HCT116 (cell line): ENCODE measurements around the gene MISP3. TPM values are rescaled to one million over a fixed set of nuclear protein-coding genes. Genes with fewer than 3 reads are reported as not detected.

Experiments
- ATAC-seq: fragments of 200-7000 bp; cut with Tn5 transposase; 2 replicates; pipeline ENCODE4 v1.9.1; 2020; ENCODE audit warnings: mild to moderate bottlenecking, moderate library complexity
- Bru-seq: library from RNA; stranded (reverse); fragments of 400-500 nt; gene quantifications from one replicate; lab custom pipeline; 2021; lab: Mats Ljungman, UMichigan
- BruChase-seq, 2 experiments: library from RNA; stranded (reverse); fragments of 400-500 nt; gene quantifications; one replicate each; lab custom pipeline; 2021; lab: Mats Ljungman, UMichigan
- BruUV-seq: library from RNA; stranded (reverse); fragments of 400-500 nt; replicated peaks from 2 replicates; lab custom pipeline; 2021; lab: Mats Ljungman, UMichigan
- CTCF ChIA-PET: fragments of 300-600 bp; sonication (Branson Sonifier 250); formaldehyde crosslinking; loops from one replicate; lab custom pipeline; 2021; ENCODE audit warnings: antibody characterized with exemption; lab: Charles Lee
- POLR2A ChIA-PET: fragments of 300-600, 350-600 bp; sonication (Branson Sonifier 250); formaldehyde crosslinking; loops from one replicate; lab custom pipeline; 2021; ENCODE audit warnings: antibody characterized with exemption; lab: Charles Lee
- RAD21 ChIA-PET, 2 experiments: fragments of 300-600 bp; sonication (Branson Sonifier 250); formaldehyde crosslinking; loops; one replicate each; lab custom pipeline; 2023; ENCODE audit warnings: low total read pairs in 2 of 2; ENCODE audit not compliant: uncharacterized antibody in 2 of 2, unreplicated experiment in 2 of 2, low non-redundant PET in 1 of 2; lab: Charles Lee
- DNase-seq: peaks from one replicate; pipeline ENCODE4 v3.0.0-alpha.2; 2010; ENCODE audit warnings: low read depth, low spot score
- H2AFZ ChIP-seq: fragments of 200-600 bp; shearing (Covaris generic), sonication (generic); 2 replicates; pipeline ENCODE4 v1.6.1; 2017; ENCODE audit warnings: low read depth, mixed run types, mixed read lengths, antibody characterized with exemption, low read length; ENCODE audit not compliant: poor library complexity, severe bottlenecking
- H3K27ac ChIP-seq: 2 replicates; pipeline ENCODE4 v1.5.1; 2012; ENCODE audit warnings: low read depth, low read length
- H3K27me3 ChIP-seq: fragments of 200-600 bp; sonication (generic); 2 replicates; pipeline ENCODE4 v1.6.1; 2016; ENCODE audit warnings: mixed run types, low read length, mixed read lengths; ENCODE audit not compliant: insufficient read depth
- H3K36me3 ChIP-seq, 2 experiments: fragments of 200-500 bp in 1 of 2; fragments of 200-600 bp in 1 of 2; sonication (Bioruptor generic) in 1 of 2; sonication (generic) in 1 of 2; 2 replicates each; pipeline versions ENCODE4 v1.5.1 to v1.6.1; 2014 to 2016; ENCODE audit warnings: low read length in 2 of 2, inconsistent platforms in 1 of 2, mixed read lengths in 1 of 2, mixed run types in 1 of 2; ENCODE audit not compliant: insufficient read depth in 2 of 2, control insufficient read depth in 1 of 2
- H3K4me1 ChIP-seq, 2 experiments: fragments of 200-600 bp in 1 of 2; sonication (generic) in 1 of 2; 2 replicates each; pipeline versions ENCODE4 v1.5.1 to v1.6.1; 2012 to 2017; ENCODE audit warnings: low read length in 2 of 2, inconsistent platforms in 1 of 2, mild to moderate bottlenecking in 1 of 2, mixed read lengths in 1 of 2, mixed run types in 1 of 2, moderate library complexity in 1 of 2; ENCODE audit not compliant: insufficient read depth in 2 of 2, control insufficient read depth in 1 of 2
- H3K4me2 ChIP-seq: fragments of 200-600 bp; sonication (generic); 2 replicates; pipeline ENCODE4 v1.6.1; 2017; ENCODE audit warnings: mixed run types, low read length, mixed read lengths
- H3K4me3 ChIP-seq, 2 experiments: fragments of 200-600 bp in 1 of 2; sonication (generic) in 1 of 2; replicated peaks in 1 of 2; 2 replicates each; pipeline ENCODE4 v1.5.1; 2011 to 2016; ENCODE audit warnings: low read length in 2 of 2, control low read depth in 1 of 2, low read depth in 1 of 2, mild to moderate bottlenecking in 1 of 2, mixed read lengths in 1 of 2, mixed run types in 1 of 2
- H3K79me2 ChIP-seq: fragments of 200-600 bp; sonication (generic); 2 replicates; pipeline ENCODE4 v1.6.1; 2017; ENCODE audit warnings: mild to moderate bottlenecking, mixed run types, low read length, moderate library complexity, mixed read lengths; ENCODE audit not compliant: insufficient read depth
- H3K9ac ChIP-seq: fragments of 200-600 bp; sonication (generic); 2 replicates; pipeline ENCODE4 v1.6.1; 2016; ENCODE audit warnings: low read length, mixed read lengths
- H3K9me2 ChIP-seq: fragments of 200-600 bp; sonication (generic), shearing (Covaris generic); 2 replicates; pipeline ENCODE4 v1.6.1; 2017; ENCODE audit warnings: mixed run types, mild to moderate bottlenecking, moderate library complexity; ENCODE audit not compliant: insufficient read depth
- H3K9me3 ChIP-seq, 2 experiments: fragments of 200-500 bp in 1 of 2; fragments of 200-600 bp in 1 of 2; sonication (Bioruptor generic) in 1 of 2; sonication (generic) in 1 of 2; 2 replicates each; pipeline ENCODE4 v1.6.1; 2014 to 2017; ENCODE audit warnings: low read length in 2 of 2, mixed read lengths in 2 of 2, inconsistent platforms in 1 of 2, low read depth in 1 of 2, mild to moderate bottlenecking in 1 of 2, mixed run types in 1 of 2, moderate library complexity in 1 of 2; ENCODE audit not compliant: control insufficient read depth in 1 of 2, insufficient read depth in 1 of 2
- H4K20me1 ChIP-seq: fragments of 200-600 bp; sonication (generic), shearing (Covaris generic); 2 replicates; pipeline ENCODE4 v1.6.1; 2017; ENCODE audit warnings: mixed run types, mild to moderate bottlenecking, moderate library complexity; ENCODE audit not compliant: insufficient read depth
- CEBPB ChIP-seq: IDR thresholded peaks from 2 replicates; pipeline ENCODE4 v1.6.1; 2012; ENCODE audit warnings: low read depth
- CTCF ChIP-seq, 3 experiments: fragments of 200-600 bp in 1 of 3; sonication (generic) in 1 of 3; IDR thresholded peaks in 2 of 3; conservative IDR thresholded peaks in 1 of 3; 2 replicates each; pipeline ENCODE4 v1.5.1; 2012 to 2017; ENCODE audit warnings: low read depth in 2 of 3, low read length in 2 of 3, antibody characterized with exemption in 1 of 3, borderline replicate concordance in 1 of 3, control low read depth in 1 of 3, mild to moderate bottlenecking in 1 of 3, mixed read lengths in 1 of 3, mixed run types in 1 of 3, moderate library complexity in 1 of 3; ENCODE audit not compliant: insufficient read depth in 1 of 3
- EGR1 ChIP-seq: IDR thresholded peaks from 2 replicates; pipeline ENCODE4 v1.6.1; 2012; ENCODE audit warnings: low read depth
- MAX ChIP-seq: IDR thresholded peaks from 2 replicates; pipeline ENCODE4 v1.6.1; 2012
- POLR2AphosphoS5 ChIP-seq: IDR thresholded peaks from 2 replicates; pipeline ENCODE4 v1.6.1; 2011; ENCODE audit warnings: mild to moderate bottlenecking, low read depth, low read length, moderate library complexity
- SIN3A ChIP-seq: IDR thresholded peaks from 2 replicates; pipeline ENCODE4 v1.6.1; 2012; ENCODE audit warnings: low read depth
- SP1 ChIP-seq: IDR thresholded peaks from 2 replicates; pipeline ENCODE4 v1.6.1; 2012; ENCODE audit warnings: low read depth
- YY1 ChIP-seq: IDR thresholded peaks from 2 replicates; pipeline ENCODE4 v1.6.1; 2011; ENCODE audit warnings: low read length, low read depth, moderate library complexity, mild to moderate bottlenecking; ENCODE audit not compliant: insufficient replicate concordance; ENCODE audit errors: extremely low read depth
- ZFX ChIP-seq: fragments of 450-650 bp; IDR thresholded peaks from 2 replicates; pipeline ENCODE4 v1.6.1; 2017
- ZNF274 ChIP-seq: fragments of 200-500 bp; sonication (Bioruptor generic); IDR thresholded peaks from 2 replicates; pipeline ENCODE4 v1.6.1; 2014; ENCODE audit warnings: mild to moderate bottlenecking, low read depth, low read length, inconsistent platforms
- intact Hi-C: fragments of 100-400 bp; cut with micrococcal nuclease; formaldehyde crosslinking; loops from 2 replicates; pipeline ENCODE4 v1.10.0; 2022
- long read RNA-seq: library from polyadenylated mRNA; unstranded; transcript quantifications from one replicate; pipeline ENCODE4 v2.0.0, GENCODE V29; 2021; ENCODE audit not compliant: unreplicated experiment
- polyA plus RNA-seq: library from polyadenylated mRNA; unstranded; fragments of >200 nt; gene quantifications from 2 replicates; pipeline ENCODE4 v1.2.1, GENCODE V29; 2012; ENCODE audit warnings: missing spikeins
- total RNA-seq: library from RNA; stranded (reverse); gene quantifications from one replicate; pipeline ENCODE4 v1.2.1, GENCODE V29; 2021; ENCODE audit not compliant: unreplicated experiment

Gene MISP3
- 5.2 TPM for total RNA-seq
- 3.8 and 5.6 TPM in 2 replicates for polyA plus RNA-seq
- Bru-seq, nascent RNA, result percentile 38 among the genes with signal in this experiment
- BruChase-seq, experiment 1, labeled RNA remaining after a 6-hour chase, result percentile 41 among the genes with signal in this experiment
- BruChase-seq, experiment 2, labeled RNA remaining after a 2-hour chase, result percentile 44 among the genes with signal in this experiment
- long read RNA-seq, transcript MISP3-202 (3 exons, 1,535 nt), result major isoform, 9 of 20 reads
- long read RNA-seq, transcript MISP3-204 (1 exons, 2,187 nt), result minor isoform, 6 of 20 reads
- long read RNA-seq, partial matches to known transcripts, result 5 of 20 reads
- long read RNA-seq, other reads (novel, unspliced or antisense), result 0 of 20 reads

GRCh38 chr19:14072535-14073260, at the start of gene MISP3:
Gene MISP3 (plus strand): TSS chr19:14072786. CDS start chr19:14073310, 524 bp downstream.
- Histone ChIP-seq H3K79me2 (no peaks in the 10 kb centered on the region), H3K9me2 (no peaks in the 10 kb centered on the region), H3K4me2 (peak within 1 kb of the TSS; percentile 99), H3K9me3 (no peaks in the 10 kb centered on the region; a peak in 1 of 4 replicates), H2AFZ (peak within 1 kb of the TSS; percentile 97), H3K27me3 (no peaks in the 10 kb centered on the region), H3K4me1 (peaks cover 17 to 41% of the 10 kb centered on the region in 2 experiments), H3K27ac (peak within 1 kb of the TSS; percentile 80), H3K9ac (peak within 1 kb of the TSS; percentile 63), H3K36me3 (no peaks in the 10 kb centered on the region), H3K4me3 (peak within 1 kb of the TSS; percentile 66 to 72), H4K20me1 (no peaks in the 10 kb centered on the region)
- RAD21 ChIA-PET, result interaction anchor here in 1 of 2 experiments (0.6 kb wide), 1 partner anchor 300 kb away, joined by 3 read pairs; no protein-coding TSS in a partner anchor
- DNase-seq (no peak), ATAC-seq (peak; percentile 55)
- intact Hi-C loops, result loop anchor here (1.0 to 10.0 kb wide), 4 partner anchors 40 to 288 kb away; partner anchors contain the start of genes BRME1 and CC2D1A
- POLR2A ChIA-PET, result interaction anchor here (0.7 kb wide), 1 partner anchor 66 kb away, joined by 3 read pairs; the partner anchor contains the start of gene RFX1
- CTCF ChIA-PET, result interaction anchor here (0.6 to 6.6 kb wide), 15 partner anchors 13 to 200 kb away, joined by 3 to 83 read pairs (median 5); partner anchors contain the start of genes ASF1B, IL27RA and PALM3
- TF ChIP-seq ZNF274, result no peak
- TF ChIP-seq MAX, result 0 out of 2 replicates have a peak, but pooled peaks have one; percentile 1
- TF ChIP-seq ZFX, result no peak
- TF ChIP-seq YY1, result no peak
- TF ChIP-seq POLR2AphosphoS5, result peak; percentile 14; the same call in 1 of the 2 replicates
- no peak for TF ChIP-seq CTCF (IDR thresholded peaks at IDR 0.05 in 2 of 3, conservative IDR thresholded peaks at IDR 0.05 in 1 of 3; ENCODE audit: borderline replicate concordance in 1 of 3, insufficient read depth in 1 of 3, low read depth in 2 of 3, low read length in 2 of 3)
- no peak for TF ChIP-seq EGR1
- TF ChIP-seq CEBPB, result no peak
- TF ChIP-seq SP1, result no peak
- no peak for TF ChIP-seq SIN3A
- no TSS peak for BruUV-seq
